ENCODE data around the gene CDKAL1.

Gene CDKAL1

GRCh38 chr6:21121636-21122136, 587.4 kb downstream of the CDKAL1 start:
- no peak for TF ChIP-seq POLR2AphosphoS5 (IDR thresholded peaks at IDR 0.05; ENCODE audit: low read depth)
- TF ChIP-seq, protein P1, sequence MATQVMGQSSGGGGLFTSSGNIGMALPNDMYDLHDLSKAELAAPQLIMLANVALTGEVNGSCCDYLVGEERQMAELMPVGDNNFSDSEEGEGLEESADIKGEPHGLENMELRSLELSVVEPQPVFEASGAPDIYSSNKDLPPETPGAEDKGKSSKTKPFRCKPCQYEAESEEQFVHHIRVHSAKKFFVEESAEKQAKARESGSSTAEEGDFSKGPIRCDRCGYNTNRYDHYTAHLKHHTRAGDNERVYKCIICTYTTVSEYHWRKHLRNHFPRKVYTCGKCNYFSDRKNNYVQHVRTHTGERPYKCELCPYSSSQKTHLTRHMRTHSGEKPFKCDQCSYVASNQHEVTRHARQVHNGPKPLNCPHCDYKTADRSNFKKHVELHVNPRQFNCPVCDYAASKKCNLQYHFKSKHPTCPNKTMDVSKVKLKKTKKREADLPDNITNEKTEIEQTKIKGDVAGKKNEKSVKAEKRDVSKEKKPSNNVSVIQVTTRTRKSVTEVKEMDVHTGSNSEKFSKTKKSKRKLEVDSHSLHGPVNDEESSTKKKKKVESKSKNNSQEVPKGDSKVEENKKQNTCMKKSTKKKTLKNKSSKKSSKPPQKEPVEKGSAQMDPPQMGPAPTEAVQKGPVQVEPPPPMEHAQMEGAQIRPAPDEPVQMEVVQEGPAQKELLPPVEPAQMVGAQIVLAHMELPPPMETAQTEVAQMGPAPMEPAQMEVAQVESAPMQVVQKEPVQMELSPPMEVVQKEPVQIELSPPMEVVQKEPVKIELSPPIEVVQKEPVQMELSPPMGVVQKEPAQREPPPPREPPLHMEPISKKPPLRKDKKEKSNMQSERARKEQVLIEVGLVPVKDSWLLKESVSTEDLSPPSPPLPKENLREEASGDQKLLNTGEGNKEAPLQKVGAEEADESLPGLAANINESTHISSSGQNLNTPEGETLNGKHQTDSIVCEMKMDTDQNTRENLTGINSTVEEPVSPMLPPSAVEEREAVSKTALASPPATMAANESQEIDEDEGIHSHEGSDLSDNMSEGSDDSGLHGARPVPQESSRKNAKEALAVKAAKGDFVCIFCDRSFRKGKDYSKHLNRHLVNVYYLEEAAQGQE (IDR thresholded peaks at IDR 0.05; ENCODE audit: insufficient replicate concordance, low read depth) = no peak
- TF ChIP-seq SPI1 (IDR thresholded peaks at IDR 0.05; ENCODE audit: borderline replicate concordance, low read depth) = no peak
- no peak overlapping the region for H3K27ac ChIP-seq (replicated peaks)
- H3K27me3 ChIP-seq (ENCODE audit: insufficient read depth, poor library complexity, severe bottlenecking) = no peaks in the 10 kb centered on the region
- DNase-seq (ENCODE audit: low read depth in 1 of 2, low spot score in 1 of 2) = no peak
- H3K4me3 ChIP-seq (replicated peaks; ENCODE audit: insufficient read depth, low read length) = no peak overlapping the region

DNA sequence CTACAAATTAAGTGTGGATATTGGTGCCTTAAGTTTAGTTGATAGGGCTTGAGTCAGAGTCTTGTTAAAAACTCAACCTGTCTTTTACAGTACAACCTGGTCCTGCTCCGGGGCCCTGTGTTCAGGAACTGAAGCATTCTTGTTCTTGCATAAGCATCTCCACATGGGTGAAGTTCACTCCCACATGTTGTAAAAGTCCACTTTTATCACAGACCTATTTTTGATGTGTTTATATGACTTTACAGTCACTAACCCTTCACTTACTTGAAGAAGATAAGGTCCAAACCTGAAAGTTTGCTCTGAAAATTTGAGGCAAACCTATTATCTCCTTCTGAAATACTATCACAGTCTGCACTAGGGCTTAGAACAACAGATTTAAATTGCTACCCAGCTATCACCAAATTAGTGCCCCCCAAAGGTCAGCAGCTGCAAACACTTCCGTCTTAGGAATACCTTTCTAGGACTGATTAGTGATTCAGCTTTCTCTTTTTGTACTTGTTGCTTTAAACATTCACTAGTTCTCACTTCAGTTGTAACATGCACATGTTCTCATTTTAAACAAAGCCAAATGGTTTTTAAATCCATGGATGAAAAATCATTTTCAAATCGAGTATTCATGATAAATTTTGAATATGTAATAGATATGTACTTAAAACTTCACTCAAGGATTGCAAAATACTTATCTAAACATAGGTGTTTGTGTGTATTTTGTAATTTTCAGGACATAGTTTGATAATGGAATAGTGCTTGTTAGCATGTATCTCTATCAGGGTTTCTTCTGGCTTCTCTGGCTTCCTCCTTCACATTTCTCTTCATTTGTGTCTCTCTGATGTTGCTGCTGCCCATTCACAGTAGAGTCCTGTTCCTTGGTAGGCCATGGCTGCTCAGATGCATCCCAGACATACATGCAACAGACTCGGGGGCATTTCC, 589.5 kb downstream of the CDKAL1 start:
- TF ChIP-seq SPI1 (IDR thresholded peaks at IDR 0.05; ENCODE audit: borderline replicate concordance, low read depth) (no peak), POLR2AphosphoS5 (IDR thresholded peaks at IDR 0.05; ENCODE audit: low read depth) (no peak), GABPA (IDR thresholded peaks at IDR 0.05; ENCODE audit: low read depth) (no peak)
- TF ChIP-seq, protein P2, sequence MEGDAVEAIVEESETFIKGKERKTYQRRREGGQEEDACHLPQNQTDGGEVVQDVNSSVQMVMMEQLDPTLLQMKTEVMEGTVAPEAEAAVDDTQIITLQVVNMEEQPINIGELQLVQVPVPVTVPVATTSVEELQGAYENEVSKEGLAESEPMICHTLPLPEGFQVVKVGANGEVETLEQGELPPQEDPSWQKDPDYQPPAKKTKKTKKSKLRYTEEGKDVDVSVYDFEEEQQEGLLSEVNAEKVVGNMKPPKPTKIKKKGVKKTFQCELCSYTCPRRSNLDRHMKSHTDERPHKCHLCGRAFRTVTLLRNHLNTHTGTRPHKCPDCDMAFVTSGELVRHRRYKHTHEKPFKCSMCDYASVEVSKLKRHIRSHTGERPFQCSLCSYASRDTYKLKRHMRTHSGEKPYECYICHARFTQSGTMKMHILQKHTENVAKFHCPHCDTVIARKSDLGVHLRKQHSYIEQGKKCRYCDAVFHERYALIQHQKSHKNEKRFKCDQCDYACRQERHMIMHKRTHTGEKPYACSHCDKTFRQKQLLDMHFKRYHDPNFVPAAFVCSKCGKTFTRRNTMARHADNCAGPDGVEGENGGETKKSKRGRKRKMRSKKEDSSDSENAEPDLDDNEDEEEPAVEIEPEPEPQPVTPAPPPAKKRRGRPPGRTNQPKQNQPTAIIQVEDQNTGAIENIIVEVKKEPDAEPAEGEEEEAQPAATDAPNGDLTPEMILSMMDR (IDR thresholded peaks at IDR 0.05; ENCODE audit: insufficient read depth, low read length) = no peak
- TF ChIP-seq, protein P1 (IDR thresholded peaks at IDR 0.05; ENCODE audit: insufficient replicate concordance, low read depth) = no peak
- H3K4me3 ChIP-seq (replicated peaks; ENCODE audit: insufficient read depth, low read length) = no peak overlapping the region
- no peak overlapping the region for H3K27ac ChIP-seq (replicated peaks)
- H3K27me3 ChIP-seq (ENCODE audit: insufficient read depth, poor library complexity, severe bottlenecking) = no peaks in the 10 kb centered on the region
- DNase-seq (ENCODE audit: low read depth in 1 of 2, low spot score in 1 of 2) = no peak

GRCh38 chr6:21128601-21129000, 594.3 kb downstream of the CDKAL1 start:
- Histone ChIP-seq H3K27ac (replicated peaks) (no peak overlapping the region), H3K4me3 (replicated peaks; ENCODE audit: insufficient read depth, low read length) (no peak overlapping the region), H3K27me3 (ENCODE audit: insufficient read depth, poor library complexity, severe bottlenecking) (no peaks in the 10 kb centered on the region)
- TF ChIP-seq POLR2AphosphoS5 (IDR thresholded peaks at IDR 0.05; ENCODE audit: low read depth) = no peak
- TF ChIP-seq, protein P2 (IDR thresholded peaks at IDR 0.05; ENCODE audit: insufficient read depth, low read length) = no peak
- TF ChIP-seq GABPA (IDR thresholded peaks at IDR 0.05; ENCODE audit: low read depth) = no peak
- TF ChIP-seq, protein P1 (IDR thresholded peaks at IDR 0.05; ENCODE audit: insufficient replicate concordance, low read depth) = no peak
- TF ChIP-seq SPI1 (IDR thresholded peaks at IDR 0.05; ENCODE audit: borderline replicate concordance, low read depth) = no peak
- no peak for DNase-seq (ENCODE audit: low read depth in 1 of 2, low spot score in 1 of 2)
